Erythroblast (primary cell): Measurements from ENCODE around the gene TEAD4.

ENCODE experiments used
- GATA1 ChIP-seq: IDR thresholded peaks from 2 replicates; pipeline ENCODE4 v1.6.1; 2011; ENCODE audit warnings: low read depth, mild to moderate bottlenecking, control low read depth, low read length, moderate library complexity
- POLR2A ChIP-seq: IDR thresholded peaks from 2 replicates; pipeline ENCODE4 v1.6.1; 2011; ENCODE audit warnings: mild to moderate bottlenecking, low read length

DNA sequence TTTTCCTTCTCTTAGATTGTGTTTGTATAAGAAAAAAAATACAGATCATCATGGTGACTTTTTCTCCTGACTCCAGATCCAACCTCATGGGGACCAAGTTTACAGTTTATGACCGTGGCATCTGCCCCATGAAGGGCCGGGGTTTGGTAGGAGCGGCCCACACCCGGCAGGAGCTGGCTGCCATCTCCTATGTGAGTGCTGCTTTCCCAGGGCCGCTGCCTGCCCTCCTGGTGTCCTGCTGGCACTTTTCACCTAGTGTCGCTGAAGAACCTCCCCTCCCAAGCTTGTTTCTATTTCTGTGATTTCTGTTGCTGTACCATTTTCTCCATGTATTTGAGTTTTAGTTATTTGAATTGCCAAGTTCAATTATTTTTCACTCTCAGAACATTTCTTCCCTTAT is 24.8 kb upstream of the TEAD4 start:
- TF ChIP-seq POLR2A (no peak), GATA1 (no peak)
